GM12892 (cell line): ENCODE measurements around the gene PSENEN.

Experiments used
- POLR2A ChIP-seq: IDR thresholded peaks from 2 replicates; pipeline ENCODE4 v1.6.1; 2011; ENCODE audit warnings: low read depth, low read length, control low read depth
- POLR2AphosphoS5 ChIP-seq: IDR thresholded peaks from 2 replicates; pipeline ENCODE4 v1.6.1; 2011; ENCODE audit warnings: low read depth, low read length, control low read depth

DNA sequence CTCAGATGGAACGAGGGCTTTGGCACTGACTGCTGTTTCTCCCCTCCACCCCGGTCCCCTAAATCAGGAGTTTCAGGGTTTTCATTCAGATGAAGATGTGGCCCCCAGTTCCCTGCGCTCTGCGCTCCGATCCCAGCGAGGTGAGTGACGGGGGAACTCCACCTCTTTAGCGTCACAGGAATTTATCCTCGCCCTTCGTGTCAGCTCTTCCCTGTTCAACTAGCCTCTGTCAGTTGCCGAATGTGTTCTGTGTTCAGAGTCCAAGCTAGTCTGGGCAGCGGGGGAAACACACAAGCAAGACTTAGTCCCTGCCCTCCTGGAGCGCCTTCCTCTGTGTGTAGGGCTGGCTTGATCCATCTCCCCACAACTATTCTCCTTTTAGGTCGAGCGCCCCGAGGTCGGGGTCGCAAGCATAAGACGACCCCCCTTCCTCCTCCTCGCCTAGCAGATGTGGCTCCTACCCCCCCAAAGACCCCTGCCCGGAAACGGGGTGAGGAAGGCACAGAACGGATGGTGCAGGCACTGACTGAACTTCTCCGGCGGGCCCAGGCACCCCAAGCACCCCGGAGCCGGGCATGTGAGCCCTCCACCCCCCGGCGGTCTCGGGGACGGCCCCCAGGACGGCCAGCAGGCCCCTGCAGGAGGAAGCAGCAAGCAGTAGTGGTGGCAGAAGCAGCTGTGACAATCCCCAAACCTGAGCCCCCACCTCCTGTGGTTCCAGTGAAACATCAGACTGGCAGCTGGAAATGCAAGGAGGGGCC lies 25.9 kb upstream of the PSENEN start:
- TF ChIP-seq POLR2A = no peak; the same call in 1 of the 2 replicates
- TF ChIP-seq POLR2AphosphoS5 = no peak
